Germinal center (tissue), 1 donor: Measurements from ENCODE around the gene EXOSC7.

ENCODE experiments used
- DNase-seq: peaks from one replicate; pipeline ENCODE4 v3.0.0; 2012; ENCODE audit warnings: mixed read lengths, low spot score

The EXOSC7 gene

GRCh38 chr3:45055411-45056143, 79.5 kb downstream of the EXOSC7 start:
- DNase-seq = no peak

GRCh38 chr3:45056608-45057301, 80.7 kb downstream of the EXOSC7 start:
- no peak for DNase-seq

GRCh38 chr3:45057557-45057956, 81.5 kb downstream of the EXOSC7 start:
- no peak for DNase-seq

- DNase-seq = no peak
Observed at GRCh38 chr3:45059132-45059531, 83.1 kb downstream of the EXOSC7 start.

- no peak for DNase-seq
Observed at GRCh38 chr3:45060165-45060892, 84.3 kb downstream of the EXOSC7 start.
